A673 (cell line): ENCODE results near the gene UBA1.

ENCODE experiments used
- CTCF ChIP-seq: fragments of 300-800, 200-600 bp; sonication (generic); conservative IDR thresholded peaks from 2 replicates; pipeline ENCODE4 v1.5.1; 2017; ENCODE audit warnings: low read depth, mild to moderate bottlenecking, antibody characterized with exemption, low read length, moderate library complexity, mixed read lengths
- EZH2 ChIP-seq: fragments of 200-600 bp; sonication (generic); IDR thresholded peaks from 2 replicates; pipeline ENCODE4 v1.6.1; 2017; ENCODE audit warnings: borderline replicate concordance, low read depth, mild to moderate bottlenecking, mixed read lengths, antibody characterized with exemption, low read length; ENCODE audit not compliant: poor library complexity, severe bottlenecking

- no peak for TF ChIP-seq CTCF
- no peak for TF ChIP-seq EZH2
Measured at GRCh38 chrX:47216393-47216925, 22.8 kb downstream of the UBA1 start.
